Measurements from ENCODE around the gene CRYBA2.

The CRYBA2 gene

GRCh38 chr2:219037783-219038499 lies 44.7 kb upstream of the CRYBA2 start:
- no peak overlapping the region for H3K27ac Mint-ChIP-seq
- peaks cover 6% of the 10 kb centered on the region for H3K4me1 Mint-ChIP-seq
- H3K9me3 Mint-ChIP-seq: no peaks in the 10 kb centered on the region
- H3K27me3 Mint-ChIP-seq (ENCODE audit: low read depth): peaks cover 99% of the 10 kb centered on the region
- H3K4me3 Mint-ChIP-seq: no peak overlapping the region
- no peak for TF ChIP-seq CTCF (IDR thresholded peaks at IDR 0.05; ENCODE audit: unreplicated experiment in 3 of 3)
- no peaks in the 10 kb centered on the region for H3K36me3 Mint-ChIP-seq (ENCODE audit: low read depth)

- no peak overlapping the region for H3K4me3 Mint-ChIP-seq
- H3K36me3 Mint-ChIP-seq (ENCODE audit: low read depth): no peaks in the 10 kb centered on the region
- no peaks in the 10 kb centered on the region for H3K4me1 Mint-ChIP-seq
- no peaks in the 10 kb centered on the region for H3K9me3 Mint-ChIP-seq
- H3K27ac Mint-ChIP-seq: no peak overlapping the region
- peaks cover 95% of the 10 kb centered on the region for H3K27me3 Mint-ChIP-seq (ENCODE audit: low read depth)
- no peak for TF ChIP-seq CTCF (IDR thresholded peaks at IDR 0.05; ENCODE audit: unreplicated experiment in 3 of 3)
Observed at GRCh38 chr2:219035942-219036341, 42.7 kb upstream of the CRYBA2 start.

GRCh38 chr2:219034823-219035222 lies 41.6 kb upstream of the CRYBA2 start:
- Mint-ChIP-seq H3K36me3 (ENCODE audit: low read depth) (no peaks in the 10 kb centered on the region), H3K9me3 (no peaks in the 10 kb centered on the region), H3K4me3 (no peak overlapping the region), H3K27me3 (ENCODE audit: low read depth) (peaks cover 86% of the 10 kb centered on the region), H3K4me1 (no peaks in the 10 kb centered on the region), H3K27ac (no peak overlapping the region)
- TF ChIP-seq CTCF (IDR thresholded peaks at IDR 0.05; ENCODE audit: unreplicated experiment in 3 of 3): no peak

- no peak for TF ChIP-seq CTCF (IDR thresholded peaks at IDR 0.05; ENCODE audit: unreplicated experiment in 3 of 3)
- peaks cover 75% of the 10 kb centered on the region for H3K27me3 Mint-ChIP-seq (ENCODE audit: low read depth)
- H3K36me3 Mint-ChIP-seq (ENCODE audit: low read depth): no peaks in the 10 kb centered on the region
- H3K9me3 Mint-ChIP-seq: no peaks in the 10 kb centered on the region
- H3K27ac Mint-ChIP-seq: no peak overlapping the region
- no peaks in the 10 kb centered on the region for H3K4me1 Mint-ChIP-seq
- H3K4me3 Mint-ChIP-seq: no peak overlapping the region
Observed at GRCh38 chr2:219032051-219032745, 39.0 kb upstream of the CRYBA2 start.

- H3K36me3 Mint-ChIP-seq (ENCODE audit: low read depth): no peaks in the 10 kb centered on the region
- H3K4me3 Mint-ChIP-seq: no peak overlapping the region
- peaks cover 73% of the 10 kb centered on the region for H3K27me3 Mint-ChIP-seq (ENCODE audit: low read depth)
- H3K4me1 Mint-ChIP-seq: no peaks in the 10 kb centered on the region
- TF ChIP-seq CTCF (IDR thresholded peaks at IDR 0.05; ENCODE audit: unreplicated experiment in 3 of 3): no peak
- H3K27ac Mint-ChIP-seq: no peak overlapping the region
- H3K9me3 Mint-ChIP-seq: no peaks in the 10 kb centered on the region
Observed at GRCh38 chr2:219031005-219031738, 38.0 kb upstream of the CRYBA2 start.
